Kidney (tissue), 14 donors: ENCODE measurements around the gene HOXB5. TPM values are rescaled to one million over a fixed set of nuclear protein-coding genes. Genes with fewer than 3 reads are reported as not detected.

ENCODE experiments used
- DNase-seq, 5 donors: peaks; one replicate each; pipeline ENCODE4 v3.0.0-alpha.2; 2013 to 2020
- FAIRE-seq: peaks from 2 replicates; lab custom pipeline; 2012; peaks lifted over from hg19 to GRCh38; lab: Jason Lieb, UNC
- H3K27ac ChIP-seq, 2 donors: one replicate each; pipeline ENCODE4 v1.7.0; 2013; ENCODE audit warnings: low read depth in 2 of 2, low read length in 2 of 2, inconsistent platforms in 1 of 2
- H3K27me3 ChIP-seq: one replicate; pipeline ENCODE4 v1.7.1; 2013; ENCODE audit warnings: low read length, inconsistent platforms; ENCODE audit not compliant: control insufficient read depth, insufficient read depth
- H3K36me3 ChIP-seq, 3 donors: one replicate each; pipeline versions ENCODE4 v1.7.0 to v1.7.1; 2013; ENCODE audit warnings: low read length in 3 of 3, control low read depth in 1 of 3, inconsistent platforms in 1 of 3; ENCODE audit not compliant: insufficient read depth in 3 of 3, control insufficient read depth in 2 of 3
- H3K4me1 ChIP-seq, 3 donors: one replicate each; pipeline versions ENCODE4 v1.7.0 to v1.7.1; 2013; ENCODE audit warnings: low read length in 3 of 3, inconsistent platforms in 1 of 3, low read depth in 1 of 3; ENCODE audit not compliant: control insufficient read depth in 2 of 3, insufficient read depth in 2 of 3
- H3K4me3 ChIP-seq, 3 donors: one replicate each; pipeline versions ENCODE4 v1.7.0 to v1.8.1; 2013; ENCODE audit warnings: low read length in 3 of 3, control low read depth in 1 of 3, inconsistent platforms in 1 of 3
- H3K9ac ChIP-seq, 3 donors: one replicate each; pipeline versions ENCODE4 v1.7.0 to v1.7.1; 2013; ENCODE audit warnings: low read length in 3 of 3, control low read depth in 1 of 3, inconsistent platforms in 1 of 3
- H3K9me3 ChIP-seq, 3 donors: one replicate each; pipeline versions ENCODE4 v1.7.0 to v1.7.1; 2013; ENCODE audit warnings: low read length in 3 of 3, control low read depth in 1 of 3, inconsistent platforms in 1 of 3; ENCODE audit not compliant: control insufficient read depth in 2 of 3, insufficient read depth in 1 of 3
- CTCF ChIP-seq: IDR thresholded peaks from 3 replicates; pipeline ENCODE4 v1.5.1; 2012; ENCODE audit warnings: mild to moderate bottlenecking, moderate library complexity, borderline replicate concordance; ENCODE audit not compliant: insufficient read depth; ENCODE audit errors: extremely low read depth
- intact Hi-C: fragments of 100-400 bp; cut with DNase I; formaldehyde crosslinking; loops from one replicate; pipeline ENCODE4 v1.11.1; 2022
- polyA plus RNA-seq: library from polyadenylated mRNA; stranded (reverse); fragments of 350-450 nt; fragmentation: Illumina TruSeq; extraction: RNeasy Lipid Tissue Mini Kit (QIAGEN cat#74804); gene quantifications from one replicate; pipeline ENCODE4 v1.2.3, GENCODE V29; 2014; ENCODE audit warnings: low read depth, low replicate concordance; ENCODE audit not compliant: insufficient read depth
- total RNA-seq: library from RNA; stranded (reverse); fragmentation: NEBNext Ultra II Directional; extraction: Animal tissue kit (Norgen Biotek cat#: 25700); gene quantifications from one replicate; pipeline ENCODE4 v1.2.1, GENCODE V29; 2021
- donor health status: control.
- donor health status: control.
- donor health status: control.
- donor health status: control.
- donor health status: control.
- donor health status: DM: yes; HTN: yes; CAD: no.
- donor health status: Normal renal cell carcinoma (clear cell type).

HOXB5 gene
- total and polyA plus RNA-seq, 2 donors from 2014 or later, result 12.3 to 27.0 TPM

GRCh38 chr17:48553826-48554225 lies 39.8 kb downstream of the HOXB5 start:
- H3K36me3 ChIP-seq, result peaks cover 0 to 3% (median 2%) of the 10 kb centered on the region in 3 donors
- H3K27ac ChIP-seq, result peak overlapping the region in 1 of 2 donors; percentile 88
- no peaks in the 10 kb centered on the region for H3K9me3 ChIP-seq
- H3K4me3 ChIP-seq, result peak overlapping the region in 1 of 3 donors; percentile 59
- TF ChIP-seq CTCF, result no peak
- peaks cover 10 to 24% (median 10%) of the 10 kb centered on the region in 3 donors for H3K4me1 ChIP-seq
- no peaks in the 10 kb centered on the region for H3K27me3 ChIP-seq
- peak overlapping the region in 2 of 3 donors; percentile 12 to 81 for H3K9ac ChIP-seq
- intact Hi-C loops, result no loop called here
- FAIRE-seq (no peak), DNase-seq (peak in 2 of 5 donors; percentile 55 to 56)

GRCh38 chr17:48553190-48553547 lies 40.4 kb downstream of the HOXB5 start:
- intact Hi-C loops, result no loop called here
- no peak for TF ChIP-seq CTCF
- Histone ChIP-seq H3K9ac (peak overlapping the region in 2 of 3 donors; percentile 26 to 57), H3K4me1 (peaks cover 12 to 25% (median 12%) of the 10 kb centered on the region in 3 donors), H3K27me3 (no peaks in the 10 kb centered on the region), H3K9me3 (no peaks in the 10 kb centered on the region), H3K27ac (peak overlapping the region; percentile 59 to 65), H3K36me3 (peaks cover 0 to 3% (median 2%) of the 10 kb centered on the region in 3 donors), H3K4me3 (peak overlapping the region in 2 of 3 donors; percentile 5 to 11)
- FAIRE-seq (no peak), DNase-seq (no peak)

- TF ChIP-seq CTCF, result no peak
- Histone ChIP-seq H3K9me3 (no peaks in the 10 kb centered on the region), H3K27me3 (no peaks in the 10 kb centered on the region), H3K4me1 (peaks cover 12 to 25% (median 16%) of the 10 kb centered on the region in 3 donors), H3K27ac (peak overlapping the region; percentile 84 to 85), H3K36me3 (peaks cover 0 to 3% (median 2%) of the 10 kb centered on the region in 3 donors), H3K4me3 (peak overlapping the region; percentile 5 to 25 (median 11)), H3K9ac (peak overlapping the region in 2 of 3 donors; percentile 26 to 57)
- FAIRE-seq, result no peak
- intact Hi-C loops, result no loop called here
- peak in 4 of 5 donors; percentile 82 to 91 (median 88) for DNase-seq
These were observed 41.0 kb downstream of the HOXB5 start for GRCh38 chr17:48552466-48553189.
